A549 (cell line): ENCODE results near the gene PLXNC1. TPM values are rescaled to one million over a fixed set of nuclear protein-coding genes. Genes with fewer than 3 reads are reported as not detected.

Experiments
- ATAC-seq, 2 experiments: fragments of 200-7000 bp in 1 of 2; fragments of >200 bp in 1 of 2; cut with Nextera tagmentation in 1 of 2; cut with Tn5 transposase in 1 of 2; 3 replicates each; pipeline versions ENCODE4 v1.8.0 to v1.9.1; 2018 to 2020; ENCODE audit warnings: mild to moderate bottlenecking in 1 of 2, moderate library complexity in 1 of 2
- CTCF ChIA-PET: fragments of 300-600 bp; sonication (Branson Sonifier 250); formaldehyde crosslinking; extraction: SDS; loops from one replicate; lab custom pipeline; 2021; ENCODE audit warnings: antibody characterized with exemption, inconsistent platforms; lab: Yijun Ruan, JAX
- POLR2A ChIA-PET: fragments of 350-600 bp; formaldehyde crosslinking; extraction: SDS; loops from one replicate; lab custom pipeline; 2021; ENCODE audit warnings: antibody characterized with exemption, inconsistent platforms; lab: Yijun Ruan, JAX
- DNase-seq, 2 experiments: peaks; one replicate each; pipeline versions ENCODE4 v3.0.0 to v3.0.0-alpha.2; 2011 to 2016; ENCODE audit warnings: low read depth in 1 of 2, low spot score in 1 of 2
- FAIRE-seq: peaks from 2 replicates; lab custom pipeline; 2011; peaks lifted over from hg19 to GRCh38; lab: Jason Lieb, UNC
- H3K27ac ChIP-seq, 2 experiments: fragments of >200 bp; sonication (Bioruptor Twin); formaldehyde crosslinking; 3 replicates each; pipeline ENCODE4 v1.5.1; 2016 to 2017
- H3K4me1 ChIP-seq: fragments of >200 bp; sonication (Bioruptor Twin); formaldehyde crosslinking; 3 replicates; pipeline ENCODE4 v1.6.1; 2016
- H3K4me2 ChIP-seq: fragments of >200 bp; sonication (Bioruptor Twin); formaldehyde crosslinking; 3 replicates; pipeline ENCODE4 v1.6.1; 2016
- H3K4me3 ChIP-seq: fragments of >200 bp; sonication (Bioruptor Twin); formaldehyde crosslinking; 3 replicates; pipeline ENCODE4 v1.5.1; 2016
- H3K9me3 ChIP-seq: fragments of >200 bp; sonication (Bioruptor Twin); formaldehyde crosslinking; 3 replicates; pipeline ENCODE4 v1.6.1; 2016
- CHD4 ChIP-seq: fragments of 200-600 bp; sonication (generic); IDR thresholded peaks from 2 replicates; pipeline ENCODE4 v1.6.1; 2016; ENCODE audit warnings: antibody characterized with exemption, mild to moderate bottlenecking, borderline replicate concordance
- ESRRA ChIP-seq: fragments of 150-350 bp; IDR thresholded peaks from 2 replicates; pipeline ENCODE4 v1.6.1; 2014; ENCODE audit warnings: mild to moderate bottlenecking, low read length, borderline replicate concordance
- FOSB ChIP-seq: fragments of 250-450 bp; sonication (Bioruptor Pico); IDR thresholded peaks from 2 replicates; pipeline ENCODE4 v1.5.0; 2020; ENCODE audit warnings: mild to moderate bottlenecking, moderate library complexity
- HEYL ChIP-seq: fragments of 250-450 bp; sonication (Bioruptor Pico); IDR thresholded peaks from 2 replicates; pipeline ENCODE4 v1.8.0; 2021; ENCODE audit warnings: mild to moderate bottlenecking, moderate library complexity
- JUN ChIP-seq, 2 experiments: fragments of >200 bp; sonication (Bioruptor Twin); formaldehyde crosslinking; IDR thresholded peaks; 2 replicates in 1 of 2; 3 replicates in 1 of 2; pipeline ENCODE4 v1.6.1; 2016 to 2017
- MAFK ChIP-seq: fragments of 450-650 bp; IDR thresholded peaks from 2 replicates; pipeline ENCODE4 v1.6.1; 2014; ENCODE audit not compliant: partially characterized antibody
- NPAS2 ChIP-seq: fragments of 250-450 bp; sonication (Bioruptor Pico); IDR thresholded peaks from 2 replicates; pipeline ENCODE4 v1.8.0; 2022; ENCODE audit warnings: mild to moderate bottlenecking, moderate library complexity, borderline replicate concordance
- POLR2AphosphoS2 ChIP-seq: conservative IDR thresholded peaks from 2 replicates; pipeline ENCODE4 v1.6.1; 2012; ENCODE audit warnings: low read length, improper control_type of control experiment, inconsistent platforms
- RAD21 ChIP-seq, 2 experiments: fragments of >200 bp in 1 of 2; sonication (Bioruptor Twin) in 1 of 2; formaldehyde crosslinking in 1 of 2; IDR thresholded peaks in 1 of 2; conservative IDR thresholded peaks in 1 of 2; 2 replicates in 1 of 2; 3 replicates in 1 of 2; pipeline ENCODE4 v1.6.1; 2012 to 2018; ENCODE audit warnings: inconsistent platforms in 1 of 2
- RCOR1 ChIP-seq: fragments of 150-350 bp; IDR thresholded peaks from 2 replicates; pipeline ENCODE4 v1.6.1; 2014; ENCODE audit warnings: antibody characterized with exemption, low read length, low read depth
- RNF2 ChIP-seq: fragments of 200-600 bp; sonication (generic); IDR thresholded peaks from 2 replicates; pipeline ENCODE4 v1.6.1; 2016; ENCODE audit warnings: low read depth, mild to moderate bottlenecking, antibody characterized with exemption, moderate library complexity, borderline replicate concordance
- SMC3 ChIP-seq: fragments of >200 bp; sonication (Bioruptor Twin); formaldehyde crosslinking; IDR thresholded peaks from 3 replicates; pipeline ENCODE4 v1.6.1; 2018; ENCODE audit warnings: inconsistent platforms
- SREBF2 ChIP-seq: fragments of 450-650 bp; IDR thresholded peaks from 2 replicates; pipeline ENCODE4 v1.6.1; 2014; ENCODE audit warnings: mild to moderate bottlenecking, moderate library complexity
- TFCP2L1 ChIP-seq: fragments of 250-450 bp; sonication (Bioruptor Pico); IDR thresholded peaks from 2 replicates; pipeline ENCODE4 v1.5.0; 2021; ENCODE audit warnings: mild to moderate bottlenecking
- ZNF302 ChIP-seq: fragments of 250-450 bp; sonication (Bioruptor Pico); IDR thresholded peaks from 2 replicates; pipeline ENCODE4 v1.9.0; 2021; ENCODE audit warnings: inconsistent platforms, mild to moderate bottlenecking, moderate library complexity
- WGBS: methylation state at CpG from one replicate; pipeline ENCODE4 v1.1.6; 2017; ENCODE audit errors: missing lambda C conversion rate; 5-methylcytosine and 5-hydroxymethylcytosine counted together
- polyA plus RNA-seq, 4 experiments: library from polyadenylated mRNA; depleted of rRNA in 3 of 4; stranded (reverse); fragments of >200 nt; fragmentation: RNase III in 1 of 4; extraction: RNeasy Plus Mini Kit Qiagen cat#74134 plus additional on column Dnase treatment in 1 of 4; gene quantifications; 2 replicates in 3 of 4; 3 replicates in 1 of 4; pipeline ENCODE4 v1.2.3, GENCODE V29; 2011 to 2017
- TF ChIP-seq, protein P1 (sequence below): fragments of >200 bp; sonication (Bioruptor Twin); formaldehyde crosslinking; IDR thresholded peaks from 2 replicates; pipeline ENCODE4 v1.6.1; 2016
- TF ChIP-seq, protein P2 (sequence below): fragments of >200 bp; sonication (Bioruptor Twin); formaldehyde crosslinking; IDR thresholded peaks from 3 replicates; pipeline ENCODE4 v1.5.1; 2016
- TF ChIP-seq, protein P3 (sequence below): fragments of 450-650 bp; IDR thresholded peaks from 2 replicates; pipeline ENCODE4 v1.6.1; 2014; ENCODE audit warnings: antibody characterized with exemption
- TF ChIP-seq, protein P4 (sequence below): fragments of >200 bp; sonication (Bioruptor Twin); formaldehyde crosslinking; IDR thresholded peaks from 3 replicates; pipeline ENCODE4 v1.6.1; 2016
- TF ChIP-seq, protein P5 (sequence below): fragments of 150-350 bp; IDR thresholded peaks from 2 replicates; pipeline ENCODE4 v1.6.1; 2014; ENCODE audit warnings: low read depth, mild to moderate bottlenecking, low read length
- TF ChIP-seq, protein P6 (sequence below): IDR thresholded peaks from 2 replicates; pipeline ENCODE4 v1.6.1; 2012

The PLXNC1 gene
- polyA plus RNA-seq, 2 of the 4 experiments (the other 2 are of a cell fraction) = 0.12 to 0.50 TPM

DNA sequence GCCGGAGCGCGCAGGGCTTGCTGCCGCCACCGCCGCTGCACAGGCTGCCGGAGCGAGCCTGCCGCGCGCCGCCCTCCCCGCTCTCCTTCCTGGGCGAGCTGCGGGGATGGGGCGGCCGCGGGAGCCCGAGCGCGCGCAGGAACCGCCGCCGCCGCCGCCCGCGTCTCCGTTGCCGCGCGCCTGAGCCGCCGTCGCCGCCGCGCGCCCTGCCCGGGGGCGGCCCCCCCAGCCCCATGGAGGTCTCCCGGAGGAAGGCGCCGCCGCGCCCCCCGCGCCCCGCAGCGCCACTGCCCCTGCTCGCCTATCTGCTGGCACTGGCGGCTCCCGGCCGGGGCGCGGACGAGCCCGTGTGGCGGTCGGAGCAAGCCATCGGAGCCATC is 352 bp downstream of the PLXNC1 start:
- DNase-seq (no peak), ATAC-seq (no peak; a peak in 1 of 6 replicates)
- 0% methylated on average over 10 of the region's 62 CpGs for WGBS
- Histone ChIP-seq H3K4me1 (peaks cover 20% of the 10 kb centered on the region; the same call in 2 of the 3 replicates), H3K9me3 (no peaks in the 10 kb centered on the region)
- CTCF ChIA-PET = interaction anchor here (1.1 to 2.3 kb wide), 2 partner anchors 371 to 382 kb away, joined by 3 to 8 read pairs; no protein-coding TSS in a partner anchor
- peak; percentile 48; the same call in 1 of the 2 replicates for TF ChIP-seq RNF2
- TF ChIP-seq, protein P1, sequence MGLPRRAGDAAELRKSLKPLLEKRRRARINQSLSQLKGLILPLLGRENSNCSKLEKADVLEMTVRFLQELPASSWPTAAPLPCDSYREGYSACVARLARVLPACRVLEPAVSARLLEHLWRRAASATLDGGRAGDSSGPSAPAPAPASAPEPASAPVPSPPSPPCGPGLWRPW = no peak
- TF ChIP-seq, all 56 proteins: peak for 1
- Histone ChIP-seq H3K27ac (peak overlapping the region in 1 of 2 experiments; percentile 36; a peak in 2 of 6 replicates), H3K4me2 (peak overlapping the region; percentile 94), H3K4me3 (peak overlapping the region; percentile 58)
- FAIRE-seq = no peak
- POLR2A ChIA-PET = no interaction called here

DNA sequence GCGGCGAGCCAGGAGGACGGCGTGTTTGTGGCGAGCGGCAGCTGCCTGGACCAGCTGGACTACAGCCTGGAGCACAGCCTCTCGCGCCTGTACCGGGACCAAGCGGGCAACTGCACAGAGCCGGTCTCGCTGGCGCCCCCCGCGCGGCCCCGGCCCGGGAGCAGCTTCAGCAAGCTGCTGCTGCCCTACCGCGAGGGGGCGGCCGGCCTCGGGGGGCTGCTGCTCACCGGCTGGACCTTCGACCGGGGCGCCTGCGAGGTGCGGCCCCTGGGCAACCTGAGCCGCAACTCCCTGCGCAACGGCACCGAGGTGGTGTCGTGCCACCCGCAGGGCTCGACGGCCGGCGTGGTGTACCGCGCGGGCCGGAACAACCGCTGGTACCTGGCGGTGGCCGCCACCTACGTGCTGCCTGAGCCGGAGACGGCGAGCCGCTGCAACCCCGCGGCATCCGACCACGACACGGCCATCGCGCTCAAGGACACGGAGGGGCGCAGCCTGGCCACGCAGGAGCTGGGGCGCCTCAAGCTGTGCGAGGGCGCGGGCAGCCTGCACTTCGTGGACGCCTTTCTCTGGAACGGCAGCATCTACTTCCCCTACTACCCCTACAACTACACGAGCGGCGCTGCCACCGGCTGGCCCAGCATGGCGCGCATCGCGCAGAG is 873 bp downstream of the PLXNC1 start:
- WGBS = 6% methylated on average over 7 of the region's 76 CpGs
- Histone ChIP-seq H3K4me2 (peak overlapping the region; percentile 94), H3K9me3 (no peaks in the 10 kb centered on the region), H3K4me3 (peak overlapping the region; percentile 58), H3K4me1 (peaks cover 20% of the 10 kb centered on the region; the same call in 2 of the 3 replicates), H3K27ac (peak overlapping the region in 1 of 2 experiments; percentile 36; a peak in 2 of 6 replicates)
- ATAC-seq (peak; percentile 40 to 63; a peak in 5 of 6 replicates), DNase-seq (peak; percentile 34 to 46), FAIRE-seq (no peak)
- ChIA-PET CTCF (interaction anchor here (0.6 to 2.3 kb wide), 6 partner anchors 15 to 1187 kb away, joined by 3 to 8 read pairs (median 4); no protein-coding TSS in a partner anchor), POLR2A (interaction anchor here (0.6 to 0.7 kb wide), 2 partner anchors 34 to 1385 kb away, joined by 3 to 5 read pairs; no protein-coding TSS in a partner anchor)
- peak in 1 of 2 experiments; percentile 25; a peak in 1 of 5 replicates for TF ChIP-seq RAD21 (conservative IDR thresholded peaks at IDR 0.05 in 1 of 2, IDR thresholded peaks at IDR 0.05 in 1 of 2)
- no peak for TF ChIP-seq ZNF302 (CRISPR knock-in tag)
- TF ChIP-seq, protein P2, sequence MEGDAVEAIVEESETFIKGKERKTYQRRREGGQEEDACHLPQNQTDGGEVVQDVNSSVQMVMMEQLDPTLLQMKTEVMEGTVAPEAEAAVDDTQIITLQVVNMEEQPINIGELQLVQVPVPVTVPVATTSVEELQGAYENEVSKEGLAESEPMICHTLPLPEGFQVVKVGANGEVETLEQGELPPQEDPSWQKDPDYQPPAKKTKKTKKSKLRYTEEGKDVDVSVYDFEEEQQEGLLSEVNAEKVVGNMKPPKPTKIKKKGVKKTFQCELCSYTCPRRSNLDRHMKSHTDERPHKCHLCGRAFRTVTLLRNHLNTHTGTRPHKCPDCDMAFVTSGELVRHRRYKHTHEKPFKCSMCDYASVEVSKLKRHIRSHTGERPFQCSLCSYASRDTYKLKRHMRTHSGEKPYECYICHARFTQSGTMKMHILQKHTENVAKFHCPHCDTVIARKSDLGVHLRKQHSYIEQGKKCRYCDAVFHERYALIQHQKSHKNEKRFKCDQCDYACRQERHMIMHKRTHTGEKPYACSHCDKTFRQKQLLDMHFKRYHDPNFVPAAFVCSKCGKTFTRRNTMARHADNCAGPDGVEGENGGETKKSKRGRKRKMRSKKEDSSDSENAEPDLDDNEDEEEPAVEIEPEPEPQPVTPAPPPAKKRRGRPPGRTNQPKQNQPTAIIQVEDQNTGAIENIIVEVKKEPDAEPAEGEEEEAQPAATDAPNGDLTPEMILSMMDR = peak; percentile 45
- TF ChIP-seq, protein P3, sequence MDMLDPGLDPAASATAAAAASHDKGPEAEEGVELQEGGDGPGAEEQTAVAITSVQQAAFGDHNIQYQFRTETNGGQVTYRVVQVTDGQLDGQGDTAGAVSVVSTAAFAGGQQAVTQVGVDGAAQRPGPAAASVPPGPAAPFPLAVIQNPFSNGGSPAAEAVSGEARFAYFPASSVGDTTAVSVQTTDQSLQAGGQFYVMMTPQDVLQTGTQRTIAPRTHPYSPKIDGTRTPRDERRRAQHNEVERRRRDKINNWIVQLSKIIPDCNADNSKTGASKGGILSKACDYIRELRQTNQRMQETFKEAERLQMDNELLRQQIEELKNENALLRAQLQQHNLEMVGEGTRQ = no peak
- TF ChIP-seq, protein P4, sequence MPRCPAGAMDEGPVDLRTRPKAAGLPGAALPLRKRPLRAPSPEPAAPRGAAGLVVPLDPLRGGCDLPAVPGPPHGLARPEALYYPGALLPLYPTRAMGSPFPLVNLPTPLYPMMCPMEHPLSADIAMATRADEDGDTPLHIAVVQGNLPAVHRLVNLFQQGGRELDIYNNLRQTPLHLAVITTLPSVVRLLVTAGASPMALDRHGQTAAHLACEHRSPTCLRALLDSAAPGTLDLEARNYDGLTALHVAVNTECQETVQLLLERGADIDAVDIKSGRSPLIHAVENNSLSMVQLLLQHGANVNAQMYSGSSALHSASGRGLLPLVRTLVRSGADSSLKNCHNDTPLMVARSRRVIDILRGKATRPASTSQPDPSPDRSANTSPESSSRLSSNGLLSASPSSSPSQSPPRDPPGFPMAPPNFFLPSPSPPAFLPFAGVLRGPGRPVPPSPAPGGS = no peak
- TF ChIP-seq, protein P5, sequence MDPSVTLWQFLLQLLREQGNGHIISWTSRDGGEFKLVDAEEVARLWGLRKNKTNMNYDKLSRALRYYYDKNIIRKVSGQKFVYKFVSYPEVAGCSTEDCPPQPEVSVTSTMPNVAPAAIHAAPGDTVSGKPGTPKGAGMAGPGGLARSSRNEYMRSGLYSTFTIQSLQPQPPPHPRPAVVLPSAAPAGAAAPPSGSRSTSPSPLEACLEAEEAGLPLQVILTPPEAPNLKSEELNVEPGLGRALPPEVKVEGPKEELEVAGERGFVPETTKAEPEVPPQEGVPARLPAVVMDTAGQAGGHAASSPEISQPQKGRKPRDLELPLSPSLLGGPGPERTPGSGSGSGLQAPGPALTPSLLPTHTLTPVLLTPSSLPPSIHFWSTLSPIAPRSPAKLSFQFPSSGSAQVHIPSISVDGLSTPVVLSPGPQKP = no peak
- no peak for TF ChIP-seq RCOR1
- no peak for TF ChIP-seq FOSB (CRISPR knock-in tag)
- TF ChIP-seq POLR2AphosphoS2 = no peak
- TF ChIP-seq, protein P6, sequence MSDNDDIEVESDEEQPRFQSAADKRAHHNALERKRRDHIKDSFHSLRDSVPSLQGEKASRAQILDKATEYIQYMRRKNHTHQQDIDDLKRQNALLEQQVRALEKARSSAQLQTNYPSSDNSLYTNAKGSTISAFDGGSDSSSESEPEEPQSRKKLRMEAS = no peak
- no peak for TF ChIP-seq MAFK
- no peak for TF ChIP-seq SREBF2
- TF ChIP-seq ESRRA = no peak
- TF ChIP-seq HEYL (CRISPR knock-in tag) = no peak
- no peak for TF ChIP-seq TFCP2L1
- no peak for TF ChIP-seq NPAS2 (CRISPR knock-in tag)
- no peak for TF ChIP-seq CHD4
- peak; percentile 33; the same call in 1 of the 3 replicates for TF ChIP-seq SMC3
- TF ChIP-seq JUN (IDR thresholded peaks at IDR 0.05) = no peak
